Sigmoid colon (tissue), 7 donors: ENCODE data around the gene TEX51. TPM values are rescaled to one million over a fixed set of nuclear protein-coding genes. Genes with fewer than 3 reads are reported as not detected.

Experiments
- DNase-seq: peaks from one replicate; pipeline ENCODE4 v3.0.0-alpha.2; 2019
- H3K27ac ChIP-seq, 4 donors: fragments of 200-600 bp; sonication (generic); one replicate each; pipeline ENCODE4 v1.5.1; 2016 to 2019; ENCODE audit warnings: mild to moderate bottlenecking in 1 of 4
- H3K27me3 ChIP-seq, 3 donors: fragments of 200-600 bp; sonication (generic); one replicate each; pipeline ENCODE4 v1.5.1; 2019; ENCODE audit warnings: mild to moderate bottlenecking in 1 of 3
- H3K36me3 ChIP-seq, 4 donors: fragments of 200-600 bp; sonication (generic); one replicate each; pipeline ENCODE4 v1.5.1; 2016 to 2019
- H3K4me1 ChIP-seq, 4 donors: fragments of 200-600 bp; sonication (generic); one replicate each; pipeline ENCODE4 v1.5.1; 2017 to 2019
- H3K4me3 ChIP-seq, 4 donors: fragments of 200-600 bp; sonication (generic); one replicate each; pipeline ENCODE4 v1.5.1; 2017 to 2019; ENCODE audit warnings: mild to moderate bottlenecking in 2 of 4, moderate library complexity in 1 of 4
- H3K9me3 ChIP-seq, 4 donors: fragments of 200-600 bp in 3 of 4; sonication (generic) in 3 of 4; one replicate each; pipeline versions ENCODE4 v1.5.1 to v1.6.1; 2013 to 2019
- EP300 ChIP-seq, 4 donors: sonication (generic); formaldehyde crosslinking; IDR thresholded peaks; one replicate each; pipeline ENCODE4 v1.6.1; 2017; ENCODE audit warnings: antibody characterized with exemption in 4 of 4
- POLR2A ChIP-seq, 2 donors: fragments of 450-650 bp; IDR thresholded peaks; one replicate each; pipeline ENCODE4 v1.6.1; 2016; ENCODE audit warnings: antibody characterized with exemption in 2 of 2, mild to moderate bottlenecking in 2 of 2, moderate library complexity in 2 of 2
- POLR2AphosphoS5 ChIP-seq, 4 donors: sonication (generic); formaldehyde crosslinking; IDR thresholded peaks; one replicate each; pipeline ENCODE4 v1.6.1; 2017; ENCODE audit warnings: antibody characterized with exemption in 4 of 4
- WGBS, 2 donors: extraction: QIAGEN DNeasy Blood & Tissue Kit; methylation state at CpG; one replicate each; pipeline ENCODE4 v1.1.7; 2013; 5-methylcytosine and 5-hydroxymethylcytosine counted together
- intact Hi-C: fragments of 100-400 bp; cut with DNase I; formaldehyde crosslinking; loops from one replicate; pipeline ENCODE4 v1.15.1; 2023
- polyA plus RNA-seq, 3 donors: library from polyadenylated mRNA; stranded (reverse); fragments of 200-250 nt; gene quantifications; one replicate each; pipeline ENCODE4 v1.2.3, GENCODE V29; 2013
- total RNA-seq, 4 donors: library from RNA; depleted of rRNA; stranded (reverse); fragments of >200 nt; gene quantifications; one replicate each; pipeline ENCODE4 v1.1.0, GENCODE V29; 2016
- TF ChIP-seq, protein P1 (sequence below), 4 experiments: fragments of 450-650 bp in 3 of 4; fragments of 200-600 bp in 1 of 4; IDR thresholded peaks; one replicate each; pipeline ENCODE4 v1.5.1; 2016 to 2019; ENCODE audit warnings: antibody characterized with exemption in 4 of 4, mild to moderate bottlenecking in 3 of 4, moderate library complexity in 2 of 4
- donor health status: healthy with polysubstance abuse.
- donor health status: Bipolar disorder and iron deficiency.
- donor health status: healthy.

TEX51 gene
- total and polyA plus RNA-seq, 7 donors, result 1.2 TPM; not detected in 6

DNA sequence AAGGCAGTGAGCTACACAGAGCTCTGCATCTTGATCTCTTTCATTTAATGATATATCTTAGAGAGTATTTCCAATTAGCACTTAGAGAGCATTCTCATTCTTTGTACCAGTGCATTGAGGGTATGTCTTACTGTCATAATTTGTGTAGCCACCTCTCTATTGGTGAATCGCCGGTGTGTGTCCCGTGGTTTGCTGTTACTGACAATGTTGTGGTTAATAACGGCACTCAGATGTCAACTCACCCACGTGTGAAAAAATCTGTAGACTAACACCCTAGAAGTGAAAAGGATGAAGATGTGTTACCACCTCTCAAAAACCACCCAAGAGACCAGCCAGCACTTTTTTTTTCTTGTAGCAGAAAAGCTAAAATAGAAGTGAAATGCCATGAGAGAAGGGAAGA, 37.1 kb downstream of the TEX51 start:
- 54 to 86% methylated on average over 5 of the region's 5 CpGs for WGBS, 2 donors
- H3K27ac ChIP-seq, result no peak overlapping the region
- TF ChIP-seq, protein P1, sequence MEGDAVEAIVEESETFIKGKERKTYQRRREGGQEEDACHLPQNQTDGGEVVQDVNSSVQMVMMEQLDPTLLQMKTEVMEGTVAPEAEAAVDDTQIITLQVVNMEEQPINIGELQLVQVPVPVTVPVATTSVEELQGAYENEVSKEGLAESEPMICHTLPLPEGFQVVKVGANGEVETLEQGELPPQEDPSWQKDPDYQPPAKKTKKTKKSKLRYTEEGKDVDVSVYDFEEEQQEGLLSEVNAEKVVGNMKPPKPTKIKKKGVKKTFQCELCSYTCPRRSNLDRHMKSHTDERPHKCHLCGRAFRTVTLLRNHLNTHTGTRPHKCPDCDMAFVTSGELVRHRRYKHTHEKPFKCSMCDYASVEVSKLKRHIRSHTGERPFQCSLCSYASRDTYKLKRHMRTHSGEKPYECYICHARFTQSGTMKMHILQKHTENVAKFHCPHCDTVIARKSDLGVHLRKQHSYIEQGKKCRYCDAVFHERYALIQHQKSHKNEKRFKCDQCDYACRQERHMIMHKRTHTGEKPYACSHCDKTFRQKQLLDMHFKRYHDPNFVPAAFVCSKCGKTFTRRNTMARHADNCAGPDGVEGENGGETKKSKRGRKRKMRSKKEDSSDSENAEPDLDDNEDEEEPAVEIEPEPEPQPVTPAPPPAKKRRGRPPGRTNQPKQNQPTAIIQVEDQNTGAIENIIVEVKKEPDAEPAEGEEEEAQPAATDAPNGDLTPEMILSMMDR (IDR thresholded peaks at IDR 0.05), result no peak
- no peak for TF ChIP-seq POLR2AphosphoS5 (IDR thresholded peaks at IDR 0.05)
- TF ChIP-seq POLR2A (IDR thresholded peaks at IDR 0.05), result no peak
- no peak for TF ChIP-seq EP300 (IDR thresholded peaks at IDR 0.05)
- H3K4me1 ChIP-seq, result no peaks in the 10 kb centered on the region
- H3K9me3 ChIP-seq, result no peaks in the 10 kb centered on the region
- intact Hi-C loops, result no loop called here
- H3K4me3 ChIP-seq, result no peak overlapping the region
- DNase-seq, result no peak
- H3K27me3 ChIP-seq, result no peaks in the 10 kb centered on the region
- no peaks in the 10 kb centered on the region for H3K36me3 ChIP-seq

DNA sequence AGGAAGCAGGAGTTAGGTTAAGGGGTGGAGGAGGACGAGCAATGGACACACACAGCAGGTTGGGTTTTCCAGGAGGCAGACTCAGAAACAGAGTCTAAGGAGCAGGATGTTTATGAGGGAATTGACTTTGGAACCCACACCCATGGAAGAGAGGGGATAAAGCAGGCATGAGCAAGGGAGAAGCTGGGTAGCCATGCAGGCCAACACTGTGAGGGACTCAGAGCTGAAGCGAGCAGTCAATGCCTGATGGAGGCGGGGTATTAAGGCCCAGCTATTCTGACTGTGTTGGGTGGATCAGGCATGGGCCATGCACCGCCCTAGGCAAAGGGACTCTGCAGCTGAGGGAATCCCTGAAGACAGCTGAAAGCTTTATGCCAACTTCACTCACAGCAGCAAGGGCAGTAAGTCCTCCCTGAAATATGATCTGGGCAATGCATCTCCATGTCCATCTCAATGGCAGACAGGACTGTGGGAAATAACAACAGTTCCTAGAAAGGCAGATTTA, 37.6 kb downstream of the TEX51 start:
- intact Hi-C loops, result no loop called here
- Histone ChIP-seq H3K4me1 (no peaks in the 10 kb centered on the region), H3K4me3 (no peak overlapping the region), H3K9me3 (no peaks in the 10 kb centered on the region), H3K27me3 (no peaks in the 10 kb centered on the region), H3K36me3 (no peaks in the 10 kb centered on the region), H3K27ac (no peak overlapping the region)
- DNase-seq, result no peak
- 89% methylated on average over 4 of the region's 4 CpGs for WGBS, 2 donors
- TF ChIP-seq POLR2AphosphoS5 (IDR thresholded peaks at IDR 0.05) (no peak), POLR2A (IDR thresholded peaks at IDR 0.05) (no peak), EP300 (IDR thresholded peaks at IDR 0.05) (no peak)
- TF ChIP-seq, protein P1 (IDR thresholded peaks at IDR 0.05), result no peak

DNA sequence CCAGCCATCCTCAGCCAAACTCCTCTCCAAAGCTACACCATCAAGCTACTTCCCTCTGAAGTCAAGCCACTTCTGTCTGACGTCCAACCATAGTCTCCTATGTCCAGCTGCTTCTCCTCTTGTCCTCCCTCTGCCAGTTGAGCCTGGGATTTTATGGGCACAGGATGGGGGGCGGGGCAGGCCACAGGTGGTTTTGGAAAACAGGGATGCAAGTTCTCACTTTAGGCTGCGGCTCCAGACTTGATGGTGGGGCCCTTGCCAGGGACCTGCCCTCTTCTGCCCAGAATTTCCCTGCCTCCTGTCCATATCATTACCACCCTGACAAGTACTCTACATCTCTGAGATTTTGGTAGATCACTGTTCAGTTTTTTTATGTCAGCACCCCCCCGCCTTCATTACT, 41.6 kb downstream of the TEX51 start:
- 89 to 92% methylated on average over 4 of the region's 4 CpGs for WGBS, 2 donors
- H3K9me3 ChIP-seq, result peaks cover 0 to 4% (median 0%) of the 10 kb centered on the region in 4 donors
- H3K36me3 ChIP-seq, result no peaks in the 10 kb centered on the region
- no peak for DNase-seq
- no peak overlapping the region for H3K27ac ChIP-seq
- no peak overlapping the region for H3K4me3 ChIP-seq
- no peaks in the 10 kb centered on the region for H3K27me3 ChIP-seq
- TF ChIP-seq POLR2AphosphoS5 (IDR thresholded peaks at IDR 0.05), result no peak
- no peak for TF ChIP-seq POLR2A (IDR thresholded peaks at IDR 0.05)
- TF ChIP-seq EP300 (IDR thresholded peaks at IDR 0.05), result no peak
- TF ChIP-seq, protein P1 (IDR thresholded peaks at IDR 0.05), result no peak
- intact Hi-C loops, result no loop called here
- H3K4me1 ChIP-seq, result no peaks in the 10 kb centered on the region

DNA sequence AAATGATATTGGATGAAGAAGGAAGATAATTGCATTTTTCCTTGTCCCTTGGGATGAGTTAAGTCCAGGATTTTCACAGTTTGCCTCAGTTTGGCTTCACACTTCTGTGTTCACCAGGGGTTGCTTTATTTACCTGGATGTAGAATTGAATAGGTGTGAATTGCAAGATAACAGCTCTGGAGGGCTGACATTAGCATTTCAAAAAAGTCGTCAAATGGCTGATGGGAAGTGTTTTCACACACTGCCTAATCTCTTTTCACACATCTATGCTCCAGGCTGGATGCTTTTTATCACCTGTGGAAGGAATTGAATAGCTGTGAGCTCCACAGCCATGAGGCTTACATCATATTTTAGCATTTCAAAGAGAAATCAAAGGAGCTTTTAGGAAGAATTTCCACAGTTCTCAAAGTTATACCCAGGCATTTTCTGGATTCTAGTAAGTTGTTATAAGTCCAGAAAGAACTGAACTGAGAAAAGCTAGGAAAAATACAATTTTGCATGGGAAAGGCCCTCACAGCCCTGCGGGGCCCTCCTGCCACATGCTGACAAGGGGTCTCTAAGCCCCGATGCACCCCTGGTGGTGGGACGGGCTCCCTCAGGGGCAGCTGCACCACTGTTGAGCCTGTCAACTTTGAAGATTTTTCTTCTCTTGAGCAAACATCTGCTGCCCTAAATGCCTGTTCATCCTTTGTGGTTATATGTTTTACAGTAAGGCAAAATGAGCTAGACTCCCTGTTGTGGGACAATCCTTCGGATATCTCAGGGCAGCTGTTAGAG, 43.9 kb downstream of the TEX51 start:
- intact Hi-C loops, result no loop called here
- no peaks in the 10 kb centered on the region for H3K27me3 ChIP-seq
- H3K27ac ChIP-seq, result no peak overlapping the region
- H3K4me3 ChIP-seq, result no peak overlapping the region
- TF ChIP-seq, protein P1 (IDR thresholded peaks at IDR 0.05), result no peak
- no peak for TF ChIP-seq POLR2AphosphoS5 (IDR thresholded peaks at IDR 0.05)
- no peak for TF ChIP-seq EP300 (IDR thresholded peaks at IDR 0.05)
- H3K36me3 ChIP-seq, result no peaks in the 10 kb centered on the region
- 64 to 81% methylated on average over 5 of the region's 5 CpGs for WGBS, 2 donors
- peaks cover 0 to 4% (median 0%) of the 10 kb centered on the region in 4 donors for H3K9me3 ChIP-seq
- no peak for DNase-seq
- H3K4me1 ChIP-seq, result no peaks in the 10 kb centered on the region
